NB4 (cell line): Measurements from ENCODE around the gene LAMTOR1.

Experiments used
- POLR2A ChIP-seq: IDR thresholded peaks from 2 replicates; pipeline ENCODE4 v1.6.1; 2011; ENCODE audit warnings: mild to moderate bottlenecking; ENCODE audit not compliant: insufficient read length; ENCODE audit errors: extremely low read depth
- TF ChIP-seq, protein P1 (sequence below): IDR thresholded peaks from one replicate; pipeline ENCODE4 v1.5.1; 2012; ENCODE audit warnings: low read depth, low read length
- TF ChIP-seq, protein P2 (sequence below): IDR thresholded peaks from 2 replicates; pipeline ENCODE4 v1.6.1; 2011; ENCODE audit warnings: low read depth, low read length

GRCh38 chr11:72136684-72137262 lies 33.7 kb upstream of the LAMTOR1 start:
- TF ChIP-seq, protein P1, sequence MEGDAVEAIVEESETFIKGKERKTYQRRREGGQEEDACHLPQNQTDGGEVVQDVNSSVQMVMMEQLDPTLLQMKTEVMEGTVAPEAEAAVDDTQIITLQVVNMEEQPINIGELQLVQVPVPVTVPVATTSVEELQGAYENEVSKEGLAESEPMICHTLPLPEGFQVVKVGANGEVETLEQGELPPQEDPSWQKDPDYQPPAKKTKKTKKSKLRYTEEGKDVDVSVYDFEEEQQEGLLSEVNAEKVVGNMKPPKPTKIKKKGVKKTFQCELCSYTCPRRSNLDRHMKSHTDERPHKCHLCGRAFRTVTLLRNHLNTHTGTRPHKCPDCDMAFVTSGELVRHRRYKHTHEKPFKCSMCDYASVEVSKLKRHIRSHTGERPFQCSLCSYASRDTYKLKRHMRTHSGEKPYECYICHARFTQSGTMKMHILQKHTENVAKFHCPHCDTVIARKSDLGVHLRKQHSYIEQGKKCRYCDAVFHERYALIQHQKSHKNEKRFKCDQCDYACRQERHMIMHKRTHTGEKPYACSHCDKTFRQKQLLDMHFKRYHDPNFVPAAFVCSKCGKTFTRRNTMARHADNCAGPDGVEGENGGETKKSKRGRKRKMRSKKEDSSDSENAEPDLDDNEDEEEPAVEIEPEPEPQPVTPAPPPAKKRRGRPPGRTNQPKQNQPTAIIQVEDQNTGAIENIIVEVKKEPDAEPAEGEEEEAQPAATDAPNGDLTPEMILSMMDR = no peak
- TF ChIP-seq POLR2A = no peak
- TF ChIP-seq, protein P2, sequence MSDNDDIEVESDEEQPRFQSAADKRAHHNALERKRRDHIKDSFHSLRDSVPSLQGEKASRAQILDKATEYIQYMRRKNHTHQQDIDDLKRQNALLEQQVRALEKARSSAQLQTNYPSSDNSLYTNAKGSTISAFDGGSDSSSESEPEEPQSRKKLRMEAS = no peak
